UCSD-AML1 (cell line): ENCODE measurements around the gene SLC12A2.

Experiments
- DNase-seq: peaks from one replicate; lab custom pipeline; 2025; ENCODE audit not compliant: unreplicated experiment; lab: John Stamatoyannopoulos, UW

The SLC12A2 gene

GRCh38 chr5:128093368-128093767 is 9.8 kb downstream of the SLC12A2 start:
- DNase-seq: no peak

DNA sequence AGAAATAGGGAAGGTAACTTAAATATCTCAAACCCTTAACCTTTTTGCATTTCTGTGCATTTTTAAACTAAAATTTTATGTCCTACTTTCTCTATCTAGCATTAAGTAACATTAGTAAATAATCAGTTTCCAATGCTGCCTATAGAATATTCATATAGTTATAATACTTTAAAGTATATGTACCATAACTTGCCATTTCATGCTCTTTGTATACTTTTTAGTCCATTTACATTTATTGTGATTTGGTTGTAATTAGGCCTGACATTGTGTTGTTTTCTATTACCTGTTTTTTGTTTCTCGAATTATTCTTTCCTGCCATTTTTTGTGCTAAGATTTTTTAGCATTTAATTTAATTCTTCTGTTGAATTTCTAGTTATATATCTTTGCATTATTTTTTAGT is 13.7 kb downstream of the SLC12A2 start:
- DNase-seq: no peak

- no peak for DNase-seq
These were observed 14.2 kb downstream of the SLC12A2 start for GRCh38 chr5:128097781-128098180.

- no peak for DNase-seq
These were observed 16.4 kb downstream of the SLC12A2 start for GRCh38 chr5:128099944-128100343.

GRCh38 chr5:128100860-128101557 is 17.4 kb downstream of the SLC12A2 start:
- no peak for DNase-seq

- DNase-seq: no peak
These were observed 18.1 kb downstream of the SLC12A2 start for GRCh38 chr5:128101676-128102075.

DNA sequence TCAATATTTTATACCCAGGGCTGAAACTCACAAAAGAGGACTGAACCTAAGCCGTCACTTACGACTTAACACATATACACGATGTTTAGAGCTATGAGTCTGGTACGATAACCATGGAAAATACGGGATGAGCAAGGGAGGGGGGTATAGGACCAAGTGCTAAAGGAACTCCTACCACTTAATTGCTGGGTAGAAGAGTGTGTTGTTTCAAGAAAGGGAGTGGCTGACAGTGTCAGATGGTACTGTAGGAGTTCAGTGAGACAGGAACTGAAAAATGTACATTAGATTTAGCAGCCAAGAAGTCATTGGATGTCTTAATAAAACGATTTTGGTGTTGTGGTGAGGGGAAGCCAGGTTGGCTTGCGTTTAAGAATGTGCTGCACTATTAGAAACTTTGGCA is 21.6 kb downstream of the SLC12A2 start:
- DNase-seq: no peak

GRCh38 chr5:128109138-128109537 is 25.6 kb downstream of the SLC12A2 start:
- no peak for DNase-seq

DNA sequence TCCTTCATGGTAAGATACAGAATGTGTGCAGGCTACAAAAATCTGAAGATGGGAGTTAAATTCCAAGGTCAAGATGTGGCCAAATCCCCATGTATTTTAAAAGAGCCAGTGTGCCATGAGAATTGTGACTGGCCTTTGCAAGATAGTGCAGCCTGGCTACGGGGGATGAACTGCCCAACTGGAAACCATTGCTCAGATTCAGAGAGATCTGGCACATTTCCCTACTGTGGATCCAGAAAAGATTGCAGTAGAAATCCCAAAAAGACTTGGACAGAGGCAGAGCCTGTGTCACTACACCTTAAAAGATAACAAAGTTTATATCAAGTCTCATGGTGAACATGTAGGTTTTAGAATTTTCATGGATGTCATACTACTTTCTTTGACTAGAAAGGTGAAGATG is 26.2 kb downstream of the SLC12A2 start:
- no peak for DNase-seq

DNA sequence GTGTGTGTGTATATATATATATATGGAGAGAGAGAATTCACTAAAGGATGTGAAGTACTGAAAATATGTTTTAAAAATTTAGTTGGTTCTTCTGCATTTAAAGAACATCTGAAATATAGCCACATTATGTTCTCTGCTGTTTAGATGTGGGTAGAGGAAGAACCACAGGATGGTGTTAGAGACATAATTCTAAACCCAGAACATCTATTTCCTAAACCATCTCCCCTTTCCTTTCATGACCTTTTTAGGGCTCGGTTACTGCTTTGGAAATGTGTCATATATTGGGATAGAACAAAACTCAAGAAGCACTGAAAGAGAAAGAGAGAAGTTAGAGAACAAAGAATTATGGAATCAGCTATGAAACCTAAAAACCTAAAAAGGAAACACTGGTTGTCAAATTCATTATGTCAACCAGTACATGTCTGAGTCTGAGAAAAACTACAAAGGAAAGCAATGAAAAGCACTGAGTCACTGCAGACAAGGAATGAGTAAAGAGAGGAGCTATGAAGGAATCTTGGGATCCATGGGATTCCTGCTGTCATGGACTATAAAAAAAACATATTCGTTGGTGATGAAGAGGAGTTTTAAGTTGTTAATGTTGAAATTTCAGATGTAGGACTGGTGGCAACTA is 28.4 kb downstream of the SLC12A2 start:
- no peak for DNase-seq

GRCh38 chr5:128116445-128116844 is 32.9 kb downstream of the SLC12A2 start:
- DNase-seq: no peak

GRCh38 chr5:128118214-128118613 is 34.6 kb downstream of the SLC12A2 start:
- no peak for DNase-seq

- no peak for DNase-seq
These were observed 38.1 kb downstream of the SLC12A2 start for GRCh38 chr5:128121651-128122050.

- no peak for DNase-seq
These were observed 40.4 kb downstream of the SLC12A2 start for GRCh38 chr5:128123936-128124335.

- DNase-seq: no peak
These were observed 42.7 kb downstream of the SLC12A2 start for GRCh38 chr5:128126241-128126640.

DNA sequence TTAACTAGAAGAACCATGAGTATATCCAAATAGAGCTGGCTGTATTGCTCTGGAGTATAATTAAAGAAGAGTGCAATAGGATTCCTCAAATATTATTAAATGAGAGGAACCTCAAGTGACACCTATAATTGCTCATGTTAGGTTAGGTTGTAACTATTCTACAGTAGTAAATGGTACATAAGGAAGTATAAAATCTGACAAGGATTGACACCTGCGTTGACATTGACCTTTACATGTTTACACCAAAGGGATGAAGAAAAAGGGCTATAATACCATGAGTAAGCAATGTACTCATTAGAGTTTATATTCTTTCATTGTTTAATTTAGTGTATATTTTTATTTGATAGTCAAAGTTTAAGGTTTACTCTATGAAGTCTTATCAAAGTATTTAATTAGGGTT is 48.9 kb downstream of the SLC12A2 start:
- DNase-seq: no peak

GRCh38 chr5:128135286-128135685 is 51.7 kb downstream of the SLC12A2 start:
- no peak for DNase-seq

- DNase-seq: no peak
These were observed 60.3 kb downstream of the SLC12A2 start for GRCh38 chr5:128143911-128144310.

DNA sequence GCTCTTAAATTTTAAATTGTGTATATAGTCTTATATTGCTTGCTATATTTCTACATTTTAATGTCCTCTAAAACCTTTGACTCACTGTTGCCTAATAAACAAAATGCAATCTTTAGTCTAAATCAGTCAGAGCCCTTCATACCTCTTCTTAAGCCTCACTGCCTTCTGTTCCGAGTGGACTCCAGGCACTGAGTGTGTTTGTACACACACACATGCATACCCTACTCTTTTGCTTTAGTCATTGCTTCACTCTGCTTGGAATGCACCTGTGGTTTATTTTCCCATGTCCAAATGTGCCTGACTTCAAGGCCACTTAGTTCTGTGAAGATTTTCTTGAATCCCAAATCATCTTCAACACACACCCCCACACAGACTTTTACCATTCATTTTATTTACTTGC is 60.9 kb downstream of the SLC12A2 start:
- DNase-seq: no peak

- no peak for DNase-seq
These were observed 63.1 kb downstream of the SLC12A2 start for GRCh38 chr5:128146671-128147070.

DNA sequence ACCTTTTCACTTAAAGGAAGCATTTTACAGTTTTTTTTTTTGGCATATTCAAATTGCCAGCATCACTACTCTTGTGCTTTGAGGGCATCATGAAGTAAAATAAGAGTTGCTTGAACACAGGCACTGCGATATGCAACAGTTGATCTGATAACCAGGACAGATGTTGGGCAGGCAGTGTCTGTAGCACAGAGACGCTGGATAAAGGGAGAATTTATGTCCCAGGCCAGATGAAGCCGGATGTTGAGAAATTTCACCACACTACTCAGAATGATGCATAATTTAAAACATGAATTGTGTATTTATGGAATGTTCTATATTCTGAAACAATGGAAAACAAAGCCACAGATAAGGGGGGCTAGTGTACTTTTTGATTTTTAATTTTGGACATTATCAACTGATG is 71.4 kb downstream of the SLC12A2 start:
- DNase-seq: no peak

DNA sequence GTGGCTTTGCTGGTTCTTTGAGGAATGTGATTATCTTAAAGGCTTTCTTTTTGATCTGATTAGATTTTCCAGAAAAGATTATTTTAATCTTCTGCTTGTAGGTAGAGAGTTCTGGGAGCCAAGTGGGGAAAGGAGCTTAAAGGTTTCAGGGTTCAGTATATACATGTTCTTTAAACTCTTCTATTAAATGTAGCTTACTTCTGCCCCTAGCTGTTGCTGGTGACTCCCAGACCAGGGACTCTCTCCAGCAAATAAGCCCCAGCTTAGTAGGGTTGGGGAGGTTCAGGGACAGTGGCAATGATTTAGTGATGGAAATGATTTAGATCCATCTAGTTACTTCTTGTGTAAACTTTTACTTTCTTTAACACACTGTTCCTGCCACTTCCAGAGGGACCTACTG is 72.2 kb downstream of the SLC12A2 start:
- DNase-seq: no peak

DNA sequence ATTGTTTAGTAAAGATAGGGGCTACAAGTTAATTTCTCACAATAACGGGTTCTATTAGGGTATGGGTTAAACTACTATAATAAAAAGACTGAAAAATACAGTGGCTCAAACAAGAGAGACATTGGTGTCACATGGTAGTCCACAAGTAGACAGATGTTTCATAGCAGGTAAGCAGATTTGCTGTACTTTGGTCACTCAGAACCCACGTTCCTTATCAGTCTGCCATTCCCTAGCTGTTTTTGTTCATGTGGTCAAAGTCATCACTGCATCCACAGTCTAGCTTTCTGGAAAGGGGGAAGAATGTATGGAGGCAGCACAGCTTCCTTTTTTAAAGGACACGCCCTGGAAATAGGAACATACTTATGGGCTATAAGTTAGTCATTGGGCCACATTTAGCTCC is 73.0 kb downstream of the SLC12A2 start:
- no peak for DNase-seq
